ENCODE measurements around the gene MOSPD2. TPM values are rescaled to one million over a fixed set of nuclear protein-coding genes. Genes with fewer than 3 reads are reported as not detected.

MOSPD2 gene
- total and polyA plus RNA-seq, 2 donors (not counting 1 experiment from before 2014, with no cell fraction given): 16.0 to 30.2 TPM

DNA sequence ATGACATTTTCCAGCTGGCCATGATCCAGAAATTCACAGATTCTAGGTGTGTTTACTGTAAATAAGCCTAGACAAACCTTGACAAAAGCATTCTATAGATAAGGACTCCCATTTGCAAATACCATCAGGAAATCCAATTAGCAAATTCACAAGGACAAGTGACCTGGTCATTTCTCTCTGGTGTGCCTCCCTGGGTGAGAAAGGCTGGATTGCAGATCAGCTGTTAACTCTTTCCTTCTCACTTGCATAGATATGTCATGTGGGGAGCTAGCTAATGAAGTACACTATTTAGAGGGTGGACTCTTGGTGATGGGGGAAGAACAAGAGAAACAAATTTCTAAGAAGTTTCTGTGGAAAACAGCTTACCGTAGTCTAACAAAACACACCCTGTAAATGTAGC lies 58.9 kb downstream of the MOSPD2 start:
- Histone ChIP-seq H4K20me1 (ENCODE audit: control insufficient read depth, extremely low read depth, insufficient read depth, low read length) (no peaks in the 10 kb centered on the region), H2AFZ (ENCODE audit: low read length) (no peak overlapping the region), H3K9ac (ENCODE audit: insufficient read depth, low read length) (no peak overlapping the region)

DNA sequence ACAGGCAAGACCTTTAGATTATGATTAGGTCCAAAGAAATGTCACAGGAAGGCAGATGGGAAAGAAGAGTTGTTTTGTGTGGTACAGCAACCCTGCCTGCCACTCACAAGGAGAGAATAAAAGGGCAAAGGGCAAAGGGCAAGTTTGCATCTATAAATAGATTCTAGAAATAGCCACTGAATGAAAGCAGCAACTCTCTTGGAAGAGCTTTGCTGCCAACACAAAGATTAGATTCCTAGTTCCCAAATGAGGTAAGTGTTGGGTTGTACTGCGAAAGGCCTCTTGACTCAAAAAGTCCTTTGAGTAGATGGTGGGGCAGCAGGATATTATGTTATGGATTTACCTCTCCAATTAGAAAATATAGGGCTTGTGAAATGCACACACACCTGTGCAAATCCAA lies 61.2 kb downstream of the MOSPD2 start:
- Histone ChIP-seq H3K27ac (ENCODE audit: insufficient read depth, low read length) (no peak overlapping the region), H3K36me3 (ENCODE audit: control insufficient read depth, insufficient read depth, low read length) (no peaks in the 10 kb centered on the region), H4K20me1 (ENCODE audit: control insufficient read depth, extremely low read depth, insufficient read depth, low read length) (no peaks in the 10 kb centered on the region), H3K4me1 (ENCODE audit: control insufficient read depth, extremely low read depth, insufficient read depth, low read length) (no peaks in the 10 kb centered on the region), H3K4me2 (ENCODE audit: extremely low read depth, insufficient read depth, low read length) (no peak overlapping the region), H3K79me2 (ENCODE audit: control insufficient read depth, insufficient read depth, low read length) (no peaks in the 10 kb centered on the region), H3K9me3 (ENCODE audit: control insufficient read depth, insufficient read depth, low read depth, low read length) (no peaks in the 10 kb centered on the region), H2AFZ (ENCODE audit: low read length) (no peak overlapping the region), H3K4me3 (replicated peaks in 1 of 4; ENCODE audit: control extremely low read depth in 1 of 4, insufficient read depth in 1 of 4, low read depth in 3 of 4, low read length in 4 of 4) (no peak overlapping the region), H3K9ac (ENCODE audit: insufficient read depth, low read length) (no peak overlapping the region), H3K27me3 (ENCODE audit: control insufficient read depth, insufficient read depth, low read length) (no peaks in the 10 kb centered on the region)
- no peak for DNase-seq (ENCODE audit: low read depth in 2 of 2)
- TF ChIP-seq EZH2 (IDR thresholded peaks at IDR 0.05; ENCODE audit: low read length, missing control alignments): no peak
- TF ChIP-seq, protein P1, sequence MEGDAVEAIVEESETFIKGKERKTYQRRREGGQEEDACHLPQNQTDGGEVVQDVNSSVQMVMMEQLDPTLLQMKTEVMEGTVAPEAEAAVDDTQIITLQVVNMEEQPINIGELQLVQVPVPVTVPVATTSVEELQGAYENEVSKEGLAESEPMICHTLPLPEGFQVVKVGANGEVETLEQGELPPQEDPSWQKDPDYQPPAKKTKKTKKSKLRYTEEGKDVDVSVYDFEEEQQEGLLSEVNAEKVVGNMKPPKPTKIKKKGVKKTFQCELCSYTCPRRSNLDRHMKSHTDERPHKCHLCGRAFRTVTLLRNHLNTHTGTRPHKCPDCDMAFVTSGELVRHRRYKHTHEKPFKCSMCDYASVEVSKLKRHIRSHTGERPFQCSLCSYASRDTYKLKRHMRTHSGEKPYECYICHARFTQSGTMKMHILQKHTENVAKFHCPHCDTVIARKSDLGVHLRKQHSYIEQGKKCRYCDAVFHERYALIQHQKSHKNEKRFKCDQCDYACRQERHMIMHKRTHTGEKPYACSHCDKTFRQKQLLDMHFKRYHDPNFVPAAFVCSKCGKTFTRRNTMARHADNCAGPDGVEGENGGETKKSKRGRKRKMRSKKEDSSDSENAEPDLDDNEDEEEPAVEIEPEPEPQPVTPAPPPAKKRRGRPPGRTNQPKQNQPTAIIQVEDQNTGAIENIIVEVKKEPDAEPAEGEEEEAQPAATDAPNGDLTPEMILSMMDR (conservative IDR thresholded peaks at IDR 0.05 in 1 of 2, IDR thresholded peaks at IDR 0.05 in 1 of 2; ENCODE audit: low read depth in 1 of 2, low read length in 2 of 2): no peak

More for the DNA sequence above, 58.9 kb downstream of the MOSPD2 start:
- no peak for DNase-seq (ENCODE audit: low read depth in 2 of 2)
- Histone ChIP-seq H3K9me3 (ENCODE audit: control insufficient read depth, insufficient read depth, low read depth, low read length) (no peaks in the 10 kb centered on the region), H3K79me2 (ENCODE audit: control insufficient read depth, insufficient read depth, low read length) (no peaks in the 10 kb centered on the region), H3K4me1 (ENCODE audit: control insufficient read depth, extremely low read depth, insufficient read depth, low read length) (no peaks in the 10 kb centered on the region), H3K27me3 (ENCODE audit: control insufficient read depth, insufficient read depth, low read length) (no peaks in the 10 kb centered on the region), H3K4me2 (ENCODE audit: extremely low read depth, insufficient read depth, low read length) (no peak overlapping the region), H3K36me3 (ENCODE audit: control insufficient read depth, insufficient read depth, low read length) (no peaks in the 10 kb centered on the region), H3K27ac (ENCODE audit: insufficient read depth, low read length) (no peak overlapping the region), H3K4me3 (replicated peaks in 1 of 4; ENCODE audit: control extremely low read depth in 1 of 4, insufficient read depth in 1 of 4, low read depth in 3 of 4, low read length in 4 of 4) (no peak overlapping the region)
- TF ChIP-seq, protein P1 (conservative IDR thresholded peaks at IDR 0.05 in 1 of 2, IDR thresholded peaks at IDR 0.05 in 1 of 2; ENCODE audit: low read depth in 1 of 2, low read length in 2 of 2): no peak
- TF ChIP-seq EZH2 (IDR thresholded peaks at IDR 0.05; ENCODE audit: low read length, missing control alignments): no peak

DNA sequence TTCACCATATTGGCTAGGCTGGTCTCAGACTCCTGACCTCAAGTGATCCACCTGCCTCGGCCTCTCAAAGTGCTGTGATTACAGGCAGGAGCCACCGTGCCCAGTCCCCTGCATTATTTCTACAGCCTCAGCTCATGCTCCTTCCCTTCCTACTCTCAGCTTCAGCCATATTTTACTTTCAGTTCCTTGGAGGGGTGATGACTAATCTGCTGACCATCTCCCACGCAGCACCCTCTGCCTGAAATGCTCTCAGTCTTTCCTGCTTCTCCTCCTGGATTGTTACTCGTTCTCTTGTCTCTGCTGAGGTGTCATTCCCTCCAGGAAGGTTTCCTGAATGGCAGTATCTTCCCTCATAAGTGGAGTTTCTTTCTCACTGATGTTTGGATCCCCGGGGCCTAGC lies 63.3 kb downstream of the MOSPD2 start:
- H3K9ac ChIP-seq (ENCODE audit: insufficient read depth, low read length): no peak overlapping the region
- TF ChIP-seq EZH2 (IDR thresholded peaks at IDR 0.05; ENCODE audit: low read length, missing control alignments): no peak
- TF ChIP-seq, protein P1 (conservative IDR thresholded peaks at IDR 0.05 in 1 of 2, IDR thresholded peaks at IDR 0.05 in 1 of 2; ENCODE audit: low read depth in 1 of 2, low read length in 2 of 2): no peak
- peak overlapping the region; percentile 54 for H3K27ac ChIP-seq (ENCODE audit: insufficient read depth, low read length)
- no peak overlapping the region for H3K4me3 ChIP-seq (replicated peaks in 1 of 4; ENCODE audit: control extremely low read depth in 1 of 4, insufficient read depth in 1 of 4, low read depth in 3 of 4, low read length in 4 of 4)
- H4K20me1 ChIP-seq (ENCODE audit: control insufficient read depth, extremely low read depth, insufficient read depth, low read length): no peaks in the 10 kb centered on the region
- H3K4me1 ChIP-seq (ENCODE audit: control insufficient read depth, extremely low read depth, insufficient read depth, low read length): no peaks in the 10 kb centered on the region
- no peaks in the 10 kb centered on the region for H3K27me3 ChIP-seq (ENCODE audit: control insufficient read depth, insufficient read depth, low read length)
- DNase-seq (ENCODE audit: low read depth in 2 of 2): peak; percentile 57 to 79
- H3K9me3 ChIP-seq (ENCODE audit: control insufficient read depth, insufficient read depth, low read depth, low read length): no peaks in the 10 kb centered on the region
- peak overlapping the region; percentile 65 for H2AFZ ChIP-seq (ENCODE audit: low read length)
- no peaks in the 10 kb centered on the region for H3K36me3 ChIP-seq (ENCODE audit: control insufficient read depth, insufficient read depth, low read length)
- H3K79me2 ChIP-seq (ENCODE audit: control insufficient read depth, insufficient read depth, low read length): no peaks in the 10 kb centered on the region
- no peak overlapping the region for H3K4me2 ChIP-seq (ENCODE audit: extremely low read depth, insufficient read depth, low read length)
